Measurements from ENCODE around the gene ZNF648.
"Not testable (repeated sequence)": the region's sequence is repeated elsewhere in the genome, so short reads cannot be mapped to it uniquely, and the experiment has no call there.

The ZNF648 gene

GRCh38 chr1:182069028-182069466, 7.5 kb upstream of the ZNF648 start:
- peak; percentile 21 for DNase-seq (ENCODE audit: low read depth)

- DNase-seq (ENCODE audit: low read depth): no peak
Measured at GRCh38 chr1:182066934-182067333, 5.4 kb upstream of the ZNF648 start.

GRCh38 chr1:182065126-182065845, 3.8 kb upstream of the ZNF648 start:
- no peak for DNase-seq (ENCODE audit: low read depth)

GRCh38 chr1:182064611-182065010, 3.1 kb upstream of the ZNF648 start:
- DNase-seq (ENCODE audit: low read depth): no peak

- DNase-seq (ENCODE audit: low read depth): no peak
Measured at GRCh38 chr1:182062223-182062622, 711 bp upstream of the ZNF648 start.

GRCh38 chr1:182060877-182061276, 635 bp downstream of the ZNF648 start:
- DNase-seq (ENCODE audit: low read depth): no peak

- no peak for DNase-seq (ENCODE audit: low read depth)
Measured at GRCh38 chr1:182059936-182060335, 1.6 kb downstream of the ZNF648 start.

GRCh38 chr1:182056601-182057366, 4.7 kb downstream of the ZNF648 start:
- DNase-seq (ENCODE audit: low read depth): no peak

GRCh38 chr1:182054698-182055326, 6.7 kb downstream of the ZNF648 start:
- DNase-seq (ENCODE audit: low read depth): peak; percentile 10

- DNase-seq (ENCODE audit: low read depth): no peak
Measured at GRCh38 chr1:182052355-182052754, 9.2 kb downstream of the ZNF648 start.

GRCh38 chr1:182051938-182052337, 9.6 kb downstream of the ZNF648 start:
- no peak for DNase-seq (ENCODE audit: low read depth)

- DNase-seq (ENCODE audit: low read depth): no peak
Measured at GRCh38 chr1:182050481-182051448, 10.7 kb downstream of the ZNF648 start.

- no peak for DNase-seq (ENCODE audit: low read depth)
Measured at GRCh38 chr1:182048562-182048961, 12.9 kb downstream of the ZNF648 start.

GRCh38 chr1:182046763-182047162, 14.7 kb downstream of the ZNF648 start:
- DNase-seq (ENCODE audit: low read depth): no peak

GRCh38 chr1:182045481-182045880, 16.0 kb downstream of the ZNF648 start:
- not testable (repeated sequence) for DNase-seq (ENCODE audit: low read depth)

- DNase-seq (ENCODE audit: low read depth): no peak
Measured at GRCh38 chr1:182041615-182042014, 19.9 kb downstream of the ZNF648 start.

- DNase-seq (ENCODE audit: low read depth): no peak
Measured at GRCh38 chr1:182038220-182038619, 23.3 kb downstream of the ZNF648 start.

- DNase-seq (ENCODE audit: low read depth): no peak
Measured at GRCh38 chr1:182035097-182035770, 26.3 kb downstream of the ZNF648 start.

- DNase-seq (ENCODE audit: low read depth): no peak
Measured at GRCh38 chr1:182032251-182032650, 29.3 kb downstream of the ZNF648 start.

- peak; percentile 91 for DNase-seq (ENCODE audit: low read depth)
Measured at GRCh38 chr1:182029379-182030331, 31.9 kb downstream of the ZNF648 start.

All from iris pigment epithelial cell (primary cell).